MM.1S (cell line): ENCODE data around the gene RPUSD2.

Source experiments
- DNase-seq: peaks from one replicate; pipeline ENCODE4 v3.0.0-alpha.2; 2015
- H2AFZ ChIP-seq: fragments of 300-600 bp; sonication (generic); 2 replicates; pipeline ENCODE4 v1.6.0; 2016; ENCODE audit warnings: antibody characterized with exemption, low read length
- H3F3A ChIP-seq: fragments of 300-600 bp; sonication (generic); 2 replicates; pipeline ENCODE4 v1.6.1; 2016; ENCODE audit warnings: mild to moderate bottlenecking, antibody characterized with exemption, low read length, moderate library complexity, mixed read lengths; ENCODE audit not compliant: insufficient read depth
- H3K27ac ChIP-seq: fragments of 300-600 bp; sonication (generic); 2 replicates; pipeline ENCODE4 v1.5.1; 2016; ENCODE audit warnings: mild to moderate bottlenecking, low read length
- H3K27me3 ChIP-seq: fragments of 300-600 bp; sonication (generic); replicated peaks from 2 replicates; pipeline ENCODE4 v1.6.0; 2016; ENCODE audit warnings: low read length; ENCODE audit not compliant: insufficient read depth
- H3K36me3 ChIP-seq: fragments of 300-600 bp; sonication (generic); replicated peaks from 2 replicates; pipeline ENCODE4 v1.6.1; 2016; ENCODE audit warnings: mild to moderate bottlenecking, low read length, mixed read lengths; ENCODE audit not compliant: insufficient read depth
- H3K4me1 ChIP-seq: fragments of 300-600 bp; sonication (generic); 2 replicates; pipeline ENCODE4 v1.6.1; 2016; ENCODE audit warnings: low read length, mixed read lengths
- H3K4me2 ChIP-seq: fragments of 300-600 bp; sonication (generic); 2 replicates; pipeline ENCODE4 v1.6.0; 2016; ENCODE audit warnings: low read depth, low read length
- H3K4me3 ChIP-seq: fragments of 300-600 bp; sonication (generic); 2 replicates; pipeline ENCODE4 v1.5.1; 2016; ENCODE audit warnings: low read length, mixed read lengths
- H3K79me2 ChIP-seq: fragments of 300-600 bp; sonication (generic); 2 replicates; pipeline ENCODE4 v1.6.1; 2016; ENCODE audit warnings: mixed run types, low read length, mixed read lengths
- H3K9ac ChIP-seq: fragments of 300-600 bp; sonication (generic); 2 replicates; pipeline ENCODE4 v1.6.1; 2016; ENCODE audit warnings: low read length, mixed read lengths
- H3K9me2 ChIP-seq: fragments of 300-600 bp; sonication (generic); replicated peaks from 2 replicates; pipeline ENCODE4 v1.6.1; 2016; ENCODE audit warnings: mild to moderate bottlenecking, low read length, mixed read lengths; ENCODE audit not compliant: insufficient read depth
- H3K9me3 ChIP-seq: fragments of 300-600 bp; sonication (generic); replicated peaks from 2 replicates; pipeline ENCODE4 v1.6.1; 2016; ENCODE audit warnings: mild to moderate bottlenecking, low read length, mixed read lengths; ENCODE audit not compliant: insufficient read depth
- H4K20me1 ChIP-seq: fragments of 300-600 bp; sonication (generic); 2 replicates; pipeline ENCODE4 v1.6.1; 2016; ENCODE audit warnings: mild to moderate bottlenecking, low read length, moderate library complexity, mixed read lengths; ENCODE audit not compliant: insufficient read depth
- EZH2 ChIP-seq: fragments of 300-600 bp; sonication (generic); optimal IDR thresholded peaks from 2 replicates; pipeline ENCODE3; 2017; ENCODE audit warnings: low read depth, mild to moderate bottlenecking, antibody characterized with exemption, low read length, mixed read lengths
- EZH2phosphoT487 ChIP-seq: fragments of 300-600 bp; sonication (generic); IDR thresholded peaks from 2 replicates; pipeline ENCODE4 v1.6.1; 2018; ENCODE audit warnings: antibody characterized with exemption, low read length
- TF ChIP-seq, protein P1 (sequence below): fragments of 300-600 bp; sonication (generic); IDR thresholded peaks from 2 replicates; pipeline ENCODE4 v1.5.1; 2016; ENCODE audit warnings: antibody characterized with exemption, low read length, mixed read lengths

Gene RPUSD2

DNA sequence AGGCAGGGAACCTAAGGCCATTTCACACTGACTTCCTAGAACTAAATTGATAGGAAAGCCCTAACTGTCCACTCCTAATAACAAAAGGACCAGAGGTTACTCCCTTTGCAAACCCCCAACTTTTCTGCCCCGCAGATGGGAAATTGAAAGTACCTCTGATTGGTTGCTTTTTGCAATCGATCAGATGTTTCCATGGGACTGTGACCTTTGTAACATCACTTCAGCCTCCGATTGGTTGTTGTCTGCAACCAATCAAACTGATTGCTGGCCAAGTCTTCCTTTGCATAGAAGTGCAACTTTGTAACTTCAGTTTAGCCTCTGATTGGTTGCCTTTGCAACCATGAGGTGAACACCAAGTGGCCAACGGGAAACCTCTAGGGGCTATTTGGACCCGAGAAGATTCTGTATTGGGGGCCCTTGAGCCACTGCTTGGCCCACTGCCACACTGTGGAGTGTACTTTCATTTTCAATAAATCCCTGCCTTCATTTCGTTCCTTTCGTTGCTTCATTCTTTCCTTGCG lies 13.7 kb downstream of the RPUSD2 start:
- Histone ChIP-seq H3K9ac (no peak overlapping the region), H3K4me3 (no peak overlapping the region), H3K79me2 (no peaks in the 10 kb centered on the region), H3K36me3 (no peaks in the 10 kb centered on the region), H3F3A (no peaks in the 10 kb centered on the region), H4K20me1 (no peaks in the 10 kb centered on the region), H3K4me2 (no peak overlapping the region), H3K9me2 (no peaks in the 10 kb centered on the region), H3K4me1 (no peaks in the 10 kb centered on the region), H3K27me3 (no peaks in the 10 kb centered on the region), H3K27ac (no peak overlapping the region), H3K9me3 (no peaks in the 10 kb centered on the region), H2AFZ (no peak overlapping the region)
- DNase-seq = no peak
- TF ChIP-seq, protein P1, sequence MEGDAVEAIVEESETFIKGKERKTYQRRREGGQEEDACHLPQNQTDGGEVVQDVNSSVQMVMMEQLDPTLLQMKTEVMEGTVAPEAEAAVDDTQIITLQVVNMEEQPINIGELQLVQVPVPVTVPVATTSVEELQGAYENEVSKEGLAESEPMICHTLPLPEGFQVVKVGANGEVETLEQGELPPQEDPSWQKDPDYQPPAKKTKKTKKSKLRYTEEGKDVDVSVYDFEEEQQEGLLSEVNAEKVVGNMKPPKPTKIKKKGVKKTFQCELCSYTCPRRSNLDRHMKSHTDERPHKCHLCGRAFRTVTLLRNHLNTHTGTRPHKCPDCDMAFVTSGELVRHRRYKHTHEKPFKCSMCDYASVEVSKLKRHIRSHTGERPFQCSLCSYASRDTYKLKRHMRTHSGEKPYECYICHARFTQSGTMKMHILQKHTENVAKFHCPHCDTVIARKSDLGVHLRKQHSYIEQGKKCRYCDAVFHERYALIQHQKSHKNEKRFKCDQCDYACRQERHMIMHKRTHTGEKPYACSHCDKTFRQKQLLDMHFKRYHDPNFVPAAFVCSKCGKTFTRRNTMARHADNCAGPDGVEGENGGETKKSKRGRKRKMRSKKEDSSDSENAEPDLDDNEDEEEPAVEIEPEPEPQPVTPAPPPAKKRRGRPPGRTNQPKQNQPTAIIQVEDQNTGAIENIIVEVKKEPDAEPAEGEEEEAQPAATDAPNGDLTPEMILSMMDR = no peak
- no peak for TF ChIP-seq EZH2
- TF ChIP-seq EZH2phosphoT487 = no peak

DNA sequence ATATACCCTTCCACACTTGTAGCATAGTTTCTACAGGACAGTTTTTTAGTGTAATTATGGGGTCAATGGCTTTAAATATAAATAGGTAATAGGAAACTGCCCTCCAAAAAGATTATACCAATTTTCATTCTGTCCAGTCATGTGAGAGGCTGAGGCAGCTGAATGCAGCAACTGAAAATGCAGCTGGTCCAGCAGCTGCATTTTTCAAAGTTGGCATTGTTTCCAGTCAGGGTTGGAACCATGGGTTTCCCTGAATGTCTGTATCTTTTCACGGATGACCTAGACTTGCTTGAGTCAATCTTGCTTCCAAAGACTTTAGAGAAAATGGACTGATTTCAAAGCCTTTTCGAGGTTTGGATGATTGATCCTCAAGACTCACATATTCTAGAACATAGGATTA lies 15.1 kb downstream of the RPUSD2 start:
- no peak for DNase-seq
- Histone ChIP-seq H3K9me2 (no peaks in the 10 kb centered on the region), H3K9me3 (no peaks in the 10 kb centered on the region), H3F3A (no peaks in the 10 kb centered on the region), H4K20me1 (no peaks in the 10 kb centered on the region), H3K9ac (no peak overlapping the region), H3K4me3 (no peak overlapping the region), H3K27me3 (no peaks in the 10 kb centered on the region), H3K36me3 (no peaks in the 10 kb centered on the region), H2AFZ (no peak overlapping the region), H3K27ac (no peak overlapping the region), H3K79me2 (no peaks in the 10 kb centered on the region), H3K4me2 (no peak overlapping the region), H3K4me1 (no peaks in the 10 kb centered on the region)
- TF ChIP-seq, protein P1 = no peak
- TF ChIP-seq EZH2phosphoT487 (no peak), EZH2 (no peak)

DNA sequence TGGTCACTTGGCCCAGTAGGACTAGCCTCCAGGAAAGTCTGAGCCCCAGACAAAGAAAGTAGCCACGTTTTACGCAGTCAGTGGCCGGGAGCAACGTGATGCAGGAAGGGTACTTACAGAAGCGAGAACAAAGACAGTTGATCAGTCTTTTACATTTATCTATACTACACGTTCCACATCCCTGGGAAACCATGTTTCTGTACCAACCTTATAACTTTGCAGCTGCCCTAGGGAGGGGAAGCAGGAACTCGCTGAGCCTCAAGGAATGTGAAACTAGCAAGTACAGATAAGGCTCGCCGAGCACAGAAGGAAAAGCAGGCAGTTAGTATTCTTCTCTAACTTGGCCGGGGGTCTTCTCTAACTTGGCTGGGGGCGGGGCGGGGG lies 21.6 kb downstream of the RPUSD2 start:
- Histone ChIP-seq H2AFZ (peak overlapping the region; percentile 68; the same call in 1 of the 2 replicates), H3K79me2 (peaks cover 14% of the 10 kb centered on the region), H3K4me3 (peak overlapping the region; percentile 62; the same call in 1 of the 2 replicates), H4K20me1 (no peaks in the 10 kb centered on the region), H3K4me2 (peak overlapping the region; percentile 58; the same call in 1 of the 2 replicates), H3K9me2 (no peaks in the 10 kb centered on the region), H3F3A (peaks cover 21% of the 10 kb centered on the region), H3K36me3 (no peaks in the 10 kb centered on the region), H3K27me3 (no peaks in the 10 kb centered on the region), H3K9me3 (no peaks in the 10 kb centered on the region), H3K9ac (no peak overlapping the region), H3K27ac (no peak overlapping the region), H3K4me1 (peaks cover 17% of the 10 kb centered on the region)
- TF ChIP-seq, protein P1 = no peak
- TF ChIP-seq EZH2 (no peak), EZH2phosphoT487 (no peak)
- no peak for DNase-seq
